Right lobe of liver (tissue), 6 donors: Measurements from ENCODE around the gene SMARCC2. TPM values are rescaled to one million over a fixed set of nuclear protein-coding genes. Genes with fewer than 3 reads are reported as not detected.

ENCODE experiments used
- ATAC-seq, 4 donors: fragments of 200-7000 bp; cut with Tn5 transposase; one replicate each; pipeline ENCODE4 v1.9.1; 2020; ENCODE audit warnings: mild to moderate bottlenecking in 4 of 4, moderate library complexity in 4 of 4
- DNase-seq, 3 donors: peaks; one replicate each; pipeline ENCODE4 v3.0.0-alpha.2; 2020
- H3K27ac ChIP-seq, 3 donors: fragments of 200-600 bp; one replicate each; pipeline ENCODE4 v1.8.0; 2022
- H3K27me3 ChIP-seq, 2 donors: fragments of 200-600 bp; one replicate each; pipeline ENCODE4 v1.8.0; 2022
- H3K36me3 ChIP-seq, 4 donors: fragments of 200-600 bp; sonication (generic) in 1 of 4; one replicate each; pipeline versions ENCODE4 v1.5.1 to v1.8.0; 2017 to 2022; ENCODE audit warnings: control low read depth in 1 of 4
- H3K4me1 ChIP-seq, 4 donors: fragments of 200-600 bp; sonication (generic) in 1 of 4; one replicate each; pipeline versions ENCODE4 v1.5.1 to v1.8.0; 2017 to 2022; ENCODE audit warnings: control low read depth in 1 of 4
- H3K4me3 ChIP-seq, 3 donors: fragments of 200-600 bp; one replicate each; pipeline ENCODE4 v1.8.0; 2022
- H3K9me3 ChIP-seq, 4 donors: fragments of 200-600 bp; sonication (generic) in 1 of 4; one replicate each; pipeline versions ENCODE4 v1.5.1 to v1.8.0; 2017 to 2022; ENCODE audit warnings: control low read depth in 1 of 4
- POLR2A ChIP-seq: fragments of 450-650 bp; IDR thresholded peaks from one replicate; pipeline ENCODE4 v1.6.1; 2017; ENCODE audit warnings: antibody characterized with exemption, mild to moderate bottlenecking
- WGBS: methylation state at CpG from one replicate; pipeline ENCODE4 v1.1.6; 2018; ENCODE audit warnings: low coverage, low lambda C conversion rate; ENCODE audit not compliant: insufficient coverage; ENCODE audit errors: missing lambda C conversion rate; 5-methylcytosine and 5-hydroxymethylcytosine counted together
- intact Hi-C, 2 donors: fragments of 100-400 bp; cut with DNase I; formaldehyde crosslinking; loops; one replicate each; pipeline versions ENCODE4 v1.11.2 to v1.14.1; 2022
- total RNA-seq, 6 experiments: library from RNA; depleted of rRNA in 2 of 6; stranded (reverse); fragments of >200 nt in 2 of 6; fragmentation: NEBNext Ultra II Directional in 3 of 6; extraction: Animal tissue kit (Norgen Biotek cat#: 25700) in 3 of 6; gene quantifications; one replicate each; pipeline versions ENCODE4 v1.1.0 to v1.2.4, GENCODE V29; 2016 to 2023
- TF ChIP-seq, protein P1 (sequence below), 4 donors: fragments of 200-600 bp in 3 of 4; fragments of 450-650 bp in 1 of 4; IDR thresholded peaks; one replicate each; pipeline versions ENCODE4 v1.5.1 to v1.8.0; 2016 to 2022; ENCODE audit warnings: antibody characterized with exemption in 4 of 4, mild to moderate bottlenecking in 2 of 4
- donor health status: DM: no; HTN: yes; CAD: no.
- donor health status: DM: no; HTN: no; CAD: no.
- donor health status: DM: no; HTN: no; CAD: no.
- donor health status: DM: no; HTN: yes; CAD: no.
- donor health status: DM: no; HTN: yes; CAD: no.

The SMARCC2 gene
- total RNA-seq, 6 experiments from 2014 or later, result 17.9 to 40.8 (median 25.7) TPM

DNA sequence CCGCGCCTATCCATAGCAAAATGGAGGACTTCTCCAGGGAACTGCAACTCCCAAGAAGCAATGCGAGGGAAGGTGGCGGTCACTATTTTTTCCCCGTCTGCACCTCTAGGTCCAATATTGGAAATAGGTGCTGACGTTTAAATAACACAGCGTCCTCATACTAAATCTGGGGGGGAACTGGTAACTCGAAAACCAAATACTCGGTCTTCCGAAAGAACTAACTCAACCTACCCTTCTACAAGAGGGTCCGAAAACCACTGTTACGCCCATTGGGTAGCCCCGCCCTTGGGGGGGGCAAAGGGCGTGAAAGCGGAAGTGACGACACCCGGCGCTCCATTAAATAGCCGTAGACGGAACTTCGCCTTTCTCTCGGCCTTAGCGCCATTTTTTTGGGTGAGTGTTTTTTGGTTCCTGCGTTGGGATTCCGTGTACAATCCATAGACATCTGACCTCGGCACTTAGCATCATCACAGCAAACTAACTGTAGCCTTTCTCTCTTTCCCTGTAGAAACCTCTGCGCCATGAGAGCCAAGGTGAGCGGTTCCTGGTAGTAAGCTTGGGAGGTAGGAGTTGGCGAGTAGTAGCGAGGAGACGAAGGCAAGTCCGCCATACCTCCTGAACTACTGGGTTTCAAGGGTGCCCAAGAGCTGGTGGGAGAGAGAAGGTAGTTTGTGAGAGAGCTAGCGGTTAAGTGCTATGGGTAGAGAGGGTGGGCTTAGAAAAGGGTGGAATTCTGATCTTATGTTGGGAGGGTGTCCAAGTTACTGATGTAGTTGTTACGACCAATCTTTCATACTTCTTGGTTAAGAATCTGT, 72.8 kb downstream of the SMARCC2 start, which contains the start of gene RPL41:
Gene RPL41, plus strand, starts transcription at position 367 of the 815 bp plus-strand sequence.
- Histone ChIP-seq H3K27ac (peak within 1 kb of the TSS; percentile 78 to 88 (median 81)), H3K4me1 (peaks cover 0 to 27% (median 13%) of the 10 kb centered on the region in 4 donors), H3K36me3 (peaks cover 0 to 21% (median 5%) of the 10 kb centered on the region in 4 donors), H3K27me3 (no peaks in the 10 kb centered on the region), H3K9me3 (no peaks in the 10 kb centered on the region), H3K4me3 (peak within 1 kb of the TSS; percentile 58 to 95 (median 74))
- WGBS, result under 1% methylated on average over 34 of the region's 34 CpGs
- intact Hi-C loops, result no loop called here
- ATAC-seq (peak; percentile 61 to 64 (median 63)), DNase-seq (peak; percentile 92 to 95 (median 94))
- TF ChIP-seq, protein P1, sequence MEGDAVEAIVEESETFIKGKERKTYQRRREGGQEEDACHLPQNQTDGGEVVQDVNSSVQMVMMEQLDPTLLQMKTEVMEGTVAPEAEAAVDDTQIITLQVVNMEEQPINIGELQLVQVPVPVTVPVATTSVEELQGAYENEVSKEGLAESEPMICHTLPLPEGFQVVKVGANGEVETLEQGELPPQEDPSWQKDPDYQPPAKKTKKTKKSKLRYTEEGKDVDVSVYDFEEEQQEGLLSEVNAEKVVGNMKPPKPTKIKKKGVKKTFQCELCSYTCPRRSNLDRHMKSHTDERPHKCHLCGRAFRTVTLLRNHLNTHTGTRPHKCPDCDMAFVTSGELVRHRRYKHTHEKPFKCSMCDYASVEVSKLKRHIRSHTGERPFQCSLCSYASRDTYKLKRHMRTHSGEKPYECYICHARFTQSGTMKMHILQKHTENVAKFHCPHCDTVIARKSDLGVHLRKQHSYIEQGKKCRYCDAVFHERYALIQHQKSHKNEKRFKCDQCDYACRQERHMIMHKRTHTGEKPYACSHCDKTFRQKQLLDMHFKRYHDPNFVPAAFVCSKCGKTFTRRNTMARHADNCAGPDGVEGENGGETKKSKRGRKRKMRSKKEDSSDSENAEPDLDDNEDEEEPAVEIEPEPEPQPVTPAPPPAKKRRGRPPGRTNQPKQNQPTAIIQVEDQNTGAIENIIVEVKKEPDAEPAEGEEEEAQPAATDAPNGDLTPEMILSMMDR (IDR thresholded peaks at IDR 0.05), result no peak
- TF ChIP-seq POLR2A, result peak; percentile 95

DNA sequence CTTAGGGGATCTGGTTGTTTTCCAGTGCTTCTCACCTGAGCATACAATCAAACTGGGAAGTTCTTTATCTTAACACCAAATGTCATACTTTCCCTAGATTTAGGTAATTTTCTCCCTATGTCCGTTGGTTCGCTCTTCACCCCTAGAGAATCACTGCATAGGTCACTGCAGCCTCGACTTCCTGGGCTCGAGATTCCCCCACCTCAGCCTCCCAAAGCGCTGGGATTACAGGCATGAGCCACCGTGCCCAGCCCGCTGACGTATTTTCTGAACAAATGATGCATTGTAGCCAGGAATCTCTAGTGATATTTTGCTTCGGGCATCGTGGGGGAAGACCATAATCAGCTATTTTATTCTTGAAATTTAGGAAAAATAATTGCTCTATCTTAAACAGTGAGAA, 74.0 kb downstream of the SMARCC2 start:
- 62% methylated on average over 10 of the region's 10 CpGs for WGBS
- no peaks in the 10 kb centered on the region for H3K27me3 ChIP-seq
- DNase-seq (no peak), ATAC-seq (no peak)
- H3K4me1 ChIP-seq, result peaks cover 0 to 16% (median 8%) of the 10 kb centered on the region in 4 donors
- peak overlapping the region; percentile 58 to 95 (median 74) for H3K4me3 ChIP-seq
- TF ChIP-seq, protein P1 (IDR thresholded peaks at IDR 0.05), result no peak
- peak overlapping the region; percentile 78 to 88 (median 81) for H3K27ac ChIP-seq
- no peaks in the 10 kb centered on the region for H3K9me3 ChIP-seq
- peaks cover 0 to 33% (median 14%) of the 10 kb centered on the region in 4 donors for H3K36me3 ChIP-seq
- intact Hi-C loops, result no loop called here

DNA sequence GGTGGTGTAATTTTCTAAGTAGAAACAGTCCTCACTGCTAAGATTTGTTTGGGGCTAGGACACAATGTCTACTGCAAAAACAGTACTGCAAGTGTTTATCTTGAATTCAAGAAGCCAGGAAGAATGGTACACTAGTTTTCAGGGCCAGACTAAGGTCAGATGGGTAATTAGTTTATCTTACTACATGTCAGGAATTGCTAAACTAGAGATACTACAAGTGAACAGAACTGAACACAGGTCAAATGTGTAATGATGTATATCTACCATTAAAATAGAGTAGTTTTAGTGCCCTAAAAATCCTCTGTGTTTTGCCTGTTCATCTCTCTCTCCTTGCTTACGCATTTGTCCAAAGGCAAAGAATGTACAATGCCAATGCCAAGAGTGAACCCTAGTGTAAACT, 75.2 kb downstream of the SMARCC2 start:
- WGBS, result 100% methylated on average over 1 of the region's 1 CpG
- TF ChIP-seq, protein P1 (IDR thresholded peaks at IDR 0.05), result no peak
- no peak for TF ChIP-seq POLR2A
- Histone ChIP-seq H3K36me3 (peaks cover 7 to 45% (median 24%) of the 10 kb centered on the region in 4 donors), H3K4me1 (peaks cover 0 to 5% (median 2%) of the 10 kb centered on the region in 4 donors), H3K9me3 (no peaks in the 10 kb centered on the region), H3K27ac (no peak overlapping the region), H3K4me3 (no peak overlapping the region), H3K27me3 (no peaks in the 10 kb centered on the region)
- intact Hi-C loops, result no loop called here
- no peak for ATAC-seq
- DNase-seq, result no peak

Other genes starting within 250 kb of the SMARCC2 start
- gene PMEL, start 223.4 kb downstream of the SMARCC2 start, total RNA-seq, result 1 to 10 TPM; 1.5 to 4.5 (median 2.7) TPM
- gene CDK2, start 222.7 kb downstream of the SMARCC2 start, total RNA-seq, result 10 to 100 TPM in 3 of 6 experiments, 1 to 10 TPM in 3; 8.0 to 14.9 (median 10.6) TPM
- 10 to 100 TPM; 36.5 to 60.7 (median 51.6) TPM for gene RAB5B, start 215.4 kb downstream of the SMARCC2 start, total RNA-seq
- 10 to 100 TPM; 31.5 to 63.7 (median 47.9) TPM for gene SUOX, start 192.2 kb downstream of the SMARCC2 start, total RNA-seq
- 1 to 10 TPM in 5 of 6 experiments, under 1 TPM in 1; 0.99 to 2.6 (median 2.3) TPM for gene IKZF4, start 168.4 kb downstream of the SMARCC2 start, total RNA-seq
- 100 to 1,000 TPM in 2 of 6 experiments, 10 to 100 TPM in 4; 17.2 to 600 (median 24.9) TPM for gene RPS26, start 147.6 kb downstream of the SMARCC2 start, total RNA-seq
- 100 to 1,000 TPM in 1 of 6 experiments, 10 to 100 TPM in 5; 39.1 to 139 (median 66.9) TPM for gene ERBB3, start 109.3 kb downstream of the SMARCC2 start, total RNA-seq
- 10 to 100 TPM; 29.7 to 82.4 (median 36.6) TPM for gene PA2G4, start 84.9 kb downstream of the SMARCC2 start, total RNA-seq
- gene RPL41, start 72.8 kb downstream of the SMARCC2 start, total RNA-seq, result 1,000 to 10,000 TPM in 4 of 6 experiments, 100 to 1,000 TPM in 2; 516 to 1,547 (median 1,257) TPM
- gene ZC3H10, start 71.2 kb downstream of the SMARCC2 start, total RNA-seq, result 1 to 10 TPM; 1.7 to 5.4 (median 3.2) TPM
- 100 to 1,000 TPM in 1 of 6 experiments, 10 to 100 TPM in 5; 56.5 to 117 (median 70.3) TPM for gene ESYT1, start 61.2 kb downstream of the SMARCC2 start, total RNA-seq
- 10 to 100 TPM in 5 of 6 experiments, 1 to 10 TPM in 1; 4.9 to 18.7 (median 12.6) TPM for gene MYL6B, start 36.9 kb downstream of the SMARCC2 start, total RNA-seq
- 100 to 1,000 TPM; 409 to 644 (median 490) TPM for gene MYL6, start 31.1 kb downstream of the SMARCC2 start, total RNA-seq
- 10 to 100 TPM; 10.6 to 23.0 (median 12.3) TPM for gene RNF41, start 32.4 kb upstream of the SMARCC2 start, total RNA-seq
- 10 to 100 TPM; 10.3 to 24.3 (median 14.8) TPM for gene NABP2, start 34.9 kb upstream of the SMARCC2 start, total RNA-seq
- gene SLC39A5, start 40.6 kb upstream of the SMARCC2 start, total RNA-seq, result 100 to 1,000 TPM in 3 of 6 experiments, 10 to 100 TPM in 3; 39.7 to 209 (median 110) TPM
- 10 to 100 TPM; 10.6 to 16.1 (median 12.2) TPM for gene ANKRD52, start 68.9 kb upstream of the SMARCC2 start, total RNA-seq
- 10 to 100 TPM in 3 of 6 experiments, 1 to 10 TPM in 3; 5.5 to 25.1 (median 13.0) TPM for gene COQ10A, start 77.5 kb upstream of the SMARCC2 start, total RNA-seq
- gene CS, start 110.8 kb upstream of the SMARCC2 start, total RNA-seq, result 100 to 1,000 TPM in 1 of 6 experiments, 10 to 100 TPM in 5; 45.6 to 109 (median 61.2) TPM
- gene CNPY2, start 126.5 kb upstream of the SMARCC2 start, total RNA-seq, result 10 to 100 TPM; 63.7 to 93.7 (median 76.5) TPM
- gene PAN2, start 144.5 kb upstream of the SMARCC2 start, total RNA-seq, result 100 to 1,000 TPM in 1 of 6 experiments, 10 to 100 TPM in 5; 21.7 to 109 (median 57.7) TPM
- not detected for gene IL23A, start 149.4 kb upstream of the SMARCC2 start, total RNA-seq
- gene STAT2, start 170.6 kb upstream of the SMARCC2 start, total RNA-seq, result 100 to 1,000 TPM in 4 of 6 experiments, 10 to 100 TPM in 2; 82.8 to 182 (median 108) TPM
- gene APOF, start 173.4 kb upstream of the SMARCC2 start, total RNA-seq, result 100 to 1,000 TPM; 110 to 270 (median 205) TPM